Airway epithelial cell (primary cell): Measurements from ENCODE around the gene ATP8B3. TPM values are rescaled to one million over a fixed set of nuclear protein-coding genes. Genes with fewer than 3 reads are reported as not detected.

ENCODE experiments used
- total RNA-seq: library from RNA; depleted of rRNA; stranded (reverse); fragments of >200 nt; gene quantifications from 2 replicates; pipeline ENCODE4 v1.2.3, GENCODE V29; 2015

Gene ATP8B3, protein sequence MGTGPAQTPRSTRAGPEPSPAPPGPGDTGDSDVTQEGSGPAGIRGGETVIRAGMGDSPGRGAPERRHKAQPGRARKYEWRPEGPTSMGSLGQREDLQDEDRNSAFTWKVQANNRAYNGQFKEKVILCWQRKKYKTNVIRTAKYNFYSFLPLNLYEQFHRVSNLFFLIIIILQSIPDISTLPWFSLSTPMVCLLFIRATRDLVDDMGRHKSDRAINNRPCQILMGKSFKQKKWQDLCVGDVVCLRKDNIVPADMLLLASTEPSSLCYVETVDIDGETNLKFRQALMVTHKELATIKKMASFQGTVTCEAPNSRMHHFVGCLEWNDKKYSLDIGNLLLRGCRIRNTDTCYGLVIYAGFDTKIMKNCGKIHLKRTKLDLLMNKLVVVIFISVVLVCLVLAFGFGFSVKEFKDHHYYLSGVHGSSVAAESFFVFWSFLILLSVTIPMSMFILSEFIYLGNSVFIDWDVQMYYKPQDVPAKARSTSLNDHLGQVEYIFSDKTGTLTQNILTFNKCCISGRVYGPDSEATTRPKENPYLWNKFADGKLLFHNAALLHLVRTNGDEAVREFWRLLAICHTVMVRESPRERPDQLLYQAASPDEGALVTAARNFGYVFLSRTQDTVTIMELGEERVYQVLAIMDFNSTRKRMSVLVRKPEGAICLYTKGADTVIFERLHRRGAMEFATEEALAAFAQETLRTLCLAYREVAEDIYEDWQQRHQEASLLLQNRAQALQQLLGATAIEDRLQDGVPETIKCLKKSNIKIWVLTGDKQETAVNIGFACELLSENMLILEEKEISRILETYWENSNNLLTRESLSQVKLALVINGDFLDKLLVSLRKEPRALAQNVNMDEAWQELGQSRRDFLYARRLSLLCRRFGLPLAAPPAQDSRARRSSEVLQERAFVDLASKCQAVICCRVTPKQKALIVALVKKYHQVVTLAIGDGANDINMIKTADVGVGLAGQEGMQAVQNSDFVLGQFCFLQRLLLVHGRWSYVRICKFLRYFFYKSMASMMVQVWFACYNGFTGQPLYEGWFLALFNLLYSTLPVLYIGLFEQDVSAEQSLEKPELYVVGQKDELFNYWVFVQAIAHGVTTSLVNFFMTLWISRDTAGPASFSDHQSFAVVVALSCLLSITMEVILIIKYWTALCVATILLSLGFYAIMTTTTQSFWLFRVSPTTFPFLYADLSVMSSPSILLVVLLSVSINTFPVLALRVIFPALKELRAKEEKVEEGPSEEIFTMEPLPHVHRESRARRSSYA (N-terminal part only)
- total RNA-seq: 0.28 and 1.4 TPM in 2 replicates

GRCh38 chr19:1811942-1812425 is at the start of gene ATP8B3:
Gene ATP8B3, minus strand, starts transcription at chr19:1812276. Its CDS starts 540 bp downstream, at chr19:1811736.

DNA sequence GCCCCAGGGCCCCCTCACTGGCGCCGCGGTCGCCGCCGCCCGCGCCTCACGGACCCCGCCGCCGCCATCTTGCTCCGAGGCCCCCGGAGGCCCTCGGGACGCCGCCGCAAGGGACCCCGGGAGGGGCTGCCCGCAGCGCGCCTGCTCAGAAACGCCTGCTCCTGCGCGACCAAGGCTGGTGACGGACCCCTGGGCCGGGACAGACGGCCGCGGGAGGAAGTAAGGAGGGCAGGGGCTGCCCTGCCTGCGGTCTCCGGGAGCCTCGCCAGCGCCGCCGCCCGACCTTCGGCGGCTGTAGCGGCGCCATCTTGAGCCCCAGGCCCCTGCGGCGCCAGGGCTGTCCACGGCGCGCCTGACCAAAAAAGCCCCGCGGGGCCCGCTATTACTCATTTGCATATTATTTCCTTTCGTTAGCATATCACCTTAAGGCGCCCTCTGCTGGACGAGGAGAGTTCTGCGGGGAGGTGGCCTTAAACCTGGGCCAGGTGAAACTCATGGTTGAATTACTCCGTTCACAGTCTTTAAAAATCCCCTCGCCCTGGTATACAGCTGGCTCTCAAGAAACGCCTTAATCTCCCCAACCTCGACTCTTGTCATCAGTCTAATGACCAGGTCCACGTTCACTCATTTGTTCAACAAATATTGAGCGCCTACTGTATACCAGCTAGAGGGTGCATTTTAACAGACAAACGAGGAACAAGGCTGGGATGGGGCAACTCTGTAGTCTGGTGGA is 36.5 kb upstream of the ATP8B3 start, which contains the start of gene REXO1:
REXO1 (minus strand) TSS at position 85 of the 733 bp plus-strand sequence. CDS start 125 bp downstream, outside the sequence.

GRCh38 chr19:1752757-1753728 is 59.0 kb downstream of the ATP8B3 start, which contains the start of gene ONECUT3:
Gene ONECUT3, plus strand, starts transcription at chr19:1753506. Its CDS starts 157 bp downstream, at chr19:1753663.

Other genes with a start within 250 kb of the ATP8B3 start
- gene MEX3D, start 244.0 kb downstream of the ATP8B3 start, total RNA-seq: 55.4 and 66.9 TPM in 2 replicates
- gene MBD3, start 219.4 kb downstream of the ATP8B3 start, total RNA-seq: 115 and 122 TPM in 2 replicates
- 89.6 and 117 TPM in 2 replicates for gene UQCR11, start 206.8 kb downstream of the ATP8B3 start, total RNA-seq
- 156 and 180 TPM in 2 replicates for gene TCF3, start 159.7 kb downstream of the ATP8B3 start, total RNA-seq
- 0.28 TPM in 2 replicates for gene ONECUT3, start 58.8 kb downstream of the ATP8B3 start, total RNA-seq
- gene REXO1, start 36.2 kb upstream of the ATP8B3 start, total RNA-seq: 16.8 and 22.7 TPM in 2 replicates
- gene KLF16, start 51.3 kb upstream of the ATP8B3 start, total RNA-seq: 19.2 and 22.6 TPM in 2 replicates
- 126 and 133 TPM in 2 replicates for gene ABHD17A, start 73.2 kb upstream of the ATP8B3 start, total RNA-seq
- 9.6 and 12.4 TPM in 2 replicates for gene ADAT3, start 93.1 kb upstream of the ATP8B3 start, total RNA-seq
- 84.6 and 136 TPM in 2 replicates for gene SCAMP4, start 93.1 kb upstream of the ATP8B3 start, total RNA-seq
- 79.0 and 82.8 TPM in 2 replicates for gene CSNK1G2, start 128.9 kb upstream of the ATP8B3 start, total RNA-seq
- 64.8 and 101 TPM in 2 replicates for gene BTBD2, start 203.4 kb upstream of the ATP8B3 start, total RNA-seq
- 348 and 384 TPM in 2 replicates for gene MKNK2, start 239.0 kb upstream of the ATP8B3 start, total RNA-seq